ENCODE data around the gene DELE1. TPM values are rescaled to one million over a fixed set of nuclear protein-coding genes. Genes with fewer than 3 reads are reported as not detected.
"Not testable (repeated sequence)": the region's sequence is repeated elsewhere in the genome, so short reads cannot be mapped to it uniquely, and the experiment has no call there.

Gene DELE1
- total and polyA plus RNA-seq, 8 donors = 27.7 to 45.6 (median 34.2) TPM

DNA sequence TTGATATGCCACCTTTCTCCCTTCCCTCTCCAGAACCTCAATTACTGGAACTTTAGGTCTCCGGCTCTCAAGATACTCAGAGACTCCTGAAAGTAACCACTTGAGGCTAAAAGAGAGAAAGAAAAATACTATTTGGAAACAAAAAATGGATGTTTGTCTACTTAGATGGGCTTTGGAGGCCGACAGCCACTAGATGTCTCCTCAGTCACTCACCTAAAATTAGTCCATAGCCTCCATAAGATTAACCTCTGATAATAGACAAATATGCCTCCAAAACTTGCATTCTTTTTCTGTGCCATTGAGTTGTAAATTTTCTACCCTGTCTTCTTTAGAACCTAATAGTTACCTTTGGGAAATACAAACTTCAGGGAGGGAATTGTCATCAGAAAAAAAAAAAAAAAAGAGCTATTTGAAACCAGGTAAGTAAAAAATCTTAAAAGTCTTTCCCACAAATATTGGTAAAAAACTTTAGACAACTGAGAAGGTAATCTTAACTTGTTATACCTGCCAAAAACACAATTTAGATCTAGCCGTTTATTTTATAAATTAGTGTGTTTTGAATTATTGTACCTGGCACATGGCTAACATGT is 34.3 kb upstream of the DELE1 start:
- Histone ChIP-seq H3K9me3 (no peaks in the 10 kb centered on the region), H3K36me3 (no peaks in the 10 kb centered on the region), H3K4me3 (no peak overlapping the region), H3K4me1 (no peaks in the 10 kb centered on the region), H3K27me3 (peaks cover 0 to 10% (median 0%) of the 10 kb centered on the region in 4 donors), H3K27ac (no peak overlapping the region)
- WGBS, 2 donors = 55 to 63% methylated on average over 3 of the region's 3 CpGs
- DNase-seq (no peak), ATAC-seq (no peak), FAIRE-seq (no peak)
- intact Hi-C loops (cut with DNase I) = loop anchor here in 2 of 3 donors (10.0 kb wide), 2 partner anchors 55 to 65 kb away; partner anchors contain the start of gene PCDH12 (in 1 of the 2)
- TF ChIP-seq, protein P1, sequence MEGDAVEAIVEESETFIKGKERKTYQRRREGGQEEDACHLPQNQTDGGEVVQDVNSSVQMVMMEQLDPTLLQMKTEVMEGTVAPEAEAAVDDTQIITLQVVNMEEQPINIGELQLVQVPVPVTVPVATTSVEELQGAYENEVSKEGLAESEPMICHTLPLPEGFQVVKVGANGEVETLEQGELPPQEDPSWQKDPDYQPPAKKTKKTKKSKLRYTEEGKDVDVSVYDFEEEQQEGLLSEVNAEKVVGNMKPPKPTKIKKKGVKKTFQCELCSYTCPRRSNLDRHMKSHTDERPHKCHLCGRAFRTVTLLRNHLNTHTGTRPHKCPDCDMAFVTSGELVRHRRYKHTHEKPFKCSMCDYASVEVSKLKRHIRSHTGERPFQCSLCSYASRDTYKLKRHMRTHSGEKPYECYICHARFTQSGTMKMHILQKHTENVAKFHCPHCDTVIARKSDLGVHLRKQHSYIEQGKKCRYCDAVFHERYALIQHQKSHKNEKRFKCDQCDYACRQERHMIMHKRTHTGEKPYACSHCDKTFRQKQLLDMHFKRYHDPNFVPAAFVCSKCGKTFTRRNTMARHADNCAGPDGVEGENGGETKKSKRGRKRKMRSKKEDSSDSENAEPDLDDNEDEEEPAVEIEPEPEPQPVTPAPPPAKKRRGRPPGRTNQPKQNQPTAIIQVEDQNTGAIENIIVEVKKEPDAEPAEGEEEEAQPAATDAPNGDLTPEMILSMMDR (IDR thresholded peaks at IDR 0.05) = no peak

GRCh38 chr5:141890429-141890828 is 33.2 kb upstream of the DELE1 start:
- H3K9me3 ChIP-seq; DNase-seq; H3K27me3 ChIP-seq; H3K4me3 ChIP-seq; H3K4me1 ChIP-seq; ATAC-seq; intact Hi-C loops (cut with DNase I); H3K27ac ChIP-seq; H3K36me3 ChIP-seq; FAIRE-seq: not testable (repeated sequence)
- WGBS, 2 donors = 66 to 75% methylated on average over 2 of the region's 2 CpGs

GRCh38 chr5:141897425-141897824 is 26.2 kb upstream of the DELE1 start:
- TF ChIP-seq, protein P1 (IDR thresholded peaks at IDR 0.05) = no peak
- no peak for ATAC-seq
- no peaks in the 10 kb centered on the region for H3K36me3 ChIP-seq
- 91 to 96% methylated on average over 4 of the region's 4 CpGs for WGBS, 2 donors
- no peak for DNase-seq
- H3K4me1 ChIP-seq = no peaks in the 10 kb centered on the region
- no peak overlapping the region for H3K4me3 ChIP-seq
- no peaks in the 10 kb centered on the region for H3K9me3 ChIP-seq
- H3K27ac ChIP-seq = no peak overlapping the region
- H3K27me3 ChIP-seq = no peaks in the 10 kb centered on the region
- intact Hi-C loops (cut with DNase I) = no loop called here
- FAIRE-seq = no peak

DNA sequence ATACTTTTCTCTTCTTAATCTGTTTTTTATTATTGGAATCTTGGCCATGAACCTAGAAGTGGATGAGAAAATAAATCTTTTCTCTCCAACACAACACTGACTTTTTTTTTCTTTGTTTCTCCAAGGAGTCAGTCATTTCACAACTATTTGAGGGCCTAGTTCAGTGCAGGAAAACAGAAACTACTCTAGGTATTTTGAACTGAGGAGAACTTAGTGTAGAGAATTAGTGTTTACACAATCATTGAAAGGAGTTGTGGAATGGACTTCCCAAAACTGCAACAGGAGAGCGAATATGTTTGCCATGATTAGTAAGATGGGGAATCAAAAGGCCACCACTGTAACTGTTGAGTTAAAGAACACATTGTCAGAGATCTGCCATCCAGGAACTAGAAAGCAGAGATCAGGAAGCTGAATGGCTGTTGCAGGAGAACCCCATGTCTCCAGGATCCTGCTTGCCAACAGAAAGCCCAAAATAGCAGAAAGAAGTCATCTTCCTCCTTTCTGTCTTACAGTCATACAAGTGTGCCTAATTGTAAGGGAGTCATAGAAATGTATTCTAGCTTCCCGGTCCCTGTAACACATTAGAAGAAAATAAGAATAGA is 25.1 kb upstream of the DELE1 start:
- Histone ChIP-seq H3K4me1 (no peaks in the 10 kb centered on the region), H3K36me3 (no peaks in the 10 kb centered on the region), H3K27me3 (no peaks in the 10 kb centered on the region), H3K4me3 (no peak overlapping the region), H3K9me3 (no peaks in the 10 kb centered on the region), H3K27ac (no peak overlapping the region)
- DNase-seq (no peak), FAIRE-seq (no peak), ATAC-seq (peak in 2 of 4 donors; percentile 32 to 46)
- intact Hi-C loops (cut with DNase I) = no loop called here
- TF ChIP-seq, protein P1 (IDR thresholded peaks at IDR 0.05) = no peak
- WGBS, 2 donors = 65 to 87% methylated on average over 2 of the region's 2 CpGs

DNA sequence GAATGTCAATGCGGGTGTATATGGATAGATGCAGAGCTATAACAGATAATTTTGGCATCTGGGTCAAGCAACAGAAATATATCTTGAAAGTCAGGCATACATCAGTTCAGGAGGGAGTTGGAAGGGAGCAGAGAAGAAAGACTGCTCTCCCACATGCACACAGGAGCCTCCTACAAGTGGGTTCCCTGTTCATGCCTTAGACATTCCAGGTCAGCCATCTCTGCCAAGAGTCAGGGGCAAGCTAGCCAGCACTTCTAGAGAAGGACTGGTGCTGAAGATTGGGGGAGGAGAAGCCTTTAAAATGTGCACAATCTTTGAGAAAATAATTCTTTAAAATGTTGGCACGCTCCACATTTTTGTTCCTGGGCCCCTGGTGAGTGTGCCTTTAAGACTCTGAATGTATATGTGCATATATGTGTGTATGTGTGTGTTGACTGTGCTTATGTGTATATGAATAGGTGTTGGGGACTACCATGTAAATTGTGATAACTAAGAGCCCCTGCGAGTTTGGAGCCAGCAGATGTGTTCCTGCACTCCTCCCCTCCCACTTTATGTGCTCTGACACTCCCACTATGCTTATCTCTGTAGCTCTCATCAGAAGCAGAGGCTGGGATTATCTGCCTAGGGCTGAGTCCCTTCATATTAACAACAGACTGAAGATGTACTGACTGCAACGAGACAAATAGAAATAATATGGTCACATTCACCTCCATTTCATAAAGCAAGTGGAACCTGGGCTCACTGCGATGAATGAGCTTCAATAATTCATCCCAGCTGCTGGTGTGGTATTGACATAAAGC is 21.5 kb upstream of the DELE1 start:
- DNase-seq (no peak), FAIRE-seq (no peak)
- WGBS, 2 donors = 54 to 58% methylated on average over 5 of the region's 5 CpGs

More for the DNA sequence above, 21.5 kb upstream of the DELE1 start:
- intact Hi-C loops (cut with DNase I) = no loop called here
- ATAC-seq = no peak
- Histone ChIP-seq H3K36me3 (no peaks in the 10 kb centered on the region), H3K4me3 (no peak overlapping the region), H3K9me3 (no peaks in the 10 kb centered on the region), H3K27ac (no peak overlapping the region), H3K4me1 (no peaks in the 10 kb centered on the region), H3K27me3 (no peaks in the 10 kb centered on the region)
- TF ChIP-seq, protein P1 (IDR thresholded peaks at IDR 0.05) = no peak

Measured in pancreas (tissue), 10 donors.